ENCODE data around the gene RICTOR.

DNA sequence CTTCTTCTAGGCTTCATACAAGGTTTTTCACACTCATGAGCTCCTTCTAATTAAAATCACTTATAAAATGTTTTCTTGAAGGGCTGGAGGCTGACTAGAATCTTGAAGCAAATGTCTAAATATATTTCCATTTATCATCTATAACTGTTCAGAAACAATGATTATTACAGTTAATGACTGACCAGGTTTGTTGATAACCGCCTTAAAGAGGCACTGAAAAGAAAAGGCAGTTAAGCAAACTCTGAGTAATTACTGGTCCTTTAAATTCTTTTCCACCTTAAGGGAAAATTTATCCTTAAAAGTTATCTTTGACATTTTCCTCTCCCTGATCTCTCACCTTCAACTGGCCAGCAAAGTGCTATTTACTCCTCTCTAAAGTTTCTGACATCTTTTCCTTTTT lies 43.2 kb downstream of the RICTOR start:
- TF ChIP-seq EZH2 (IDR thresholded peaks at IDR 0.05; ENCODE audit: borderline replicate concordance, low read length): no peak
- TF ChIP-seq, protein P1, sequence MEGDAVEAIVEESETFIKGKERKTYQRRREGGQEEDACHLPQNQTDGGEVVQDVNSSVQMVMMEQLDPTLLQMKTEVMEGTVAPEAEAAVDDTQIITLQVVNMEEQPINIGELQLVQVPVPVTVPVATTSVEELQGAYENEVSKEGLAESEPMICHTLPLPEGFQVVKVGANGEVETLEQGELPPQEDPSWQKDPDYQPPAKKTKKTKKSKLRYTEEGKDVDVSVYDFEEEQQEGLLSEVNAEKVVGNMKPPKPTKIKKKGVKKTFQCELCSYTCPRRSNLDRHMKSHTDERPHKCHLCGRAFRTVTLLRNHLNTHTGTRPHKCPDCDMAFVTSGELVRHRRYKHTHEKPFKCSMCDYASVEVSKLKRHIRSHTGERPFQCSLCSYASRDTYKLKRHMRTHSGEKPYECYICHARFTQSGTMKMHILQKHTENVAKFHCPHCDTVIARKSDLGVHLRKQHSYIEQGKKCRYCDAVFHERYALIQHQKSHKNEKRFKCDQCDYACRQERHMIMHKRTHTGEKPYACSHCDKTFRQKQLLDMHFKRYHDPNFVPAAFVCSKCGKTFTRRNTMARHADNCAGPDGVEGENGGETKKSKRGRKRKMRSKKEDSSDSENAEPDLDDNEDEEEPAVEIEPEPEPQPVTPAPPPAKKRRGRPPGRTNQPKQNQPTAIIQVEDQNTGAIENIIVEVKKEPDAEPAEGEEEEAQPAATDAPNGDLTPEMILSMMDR (IDR thresholded peaks at IDR 0.05; ENCODE audit: low read length): no peak
